Measurements from ENCODE around the gene PHC2. TPM values are rescaled to one million over a fixed set of nuclear protein-coding genes. Genes with fewer than 3 reads are reported as not detected.

PHC2 gene
- total RNA-seq, 1 experiment from 2014 or later, result 137 TPM

GRCh38 chr1:33465316-33465715 is 34.4 kb upstream of the PHC2 start:
- POLR2A ChIA-PET, result interaction anchor here (0.5 kb wide), 1 partner anchor 281 kb away, joined by 4 read pairs; no protein-coding TSS in a partner anchor
- CTCF ChIA-PET, result interaction anchor here (0.8 to 11.9 kb wide), 3 partner anchors 9 to 458 kb away, joined by 3 to 152 read pairs (median 3); no protein-coding TSS in a partner anchor
- TF ChIP-seq, protein P1, sequence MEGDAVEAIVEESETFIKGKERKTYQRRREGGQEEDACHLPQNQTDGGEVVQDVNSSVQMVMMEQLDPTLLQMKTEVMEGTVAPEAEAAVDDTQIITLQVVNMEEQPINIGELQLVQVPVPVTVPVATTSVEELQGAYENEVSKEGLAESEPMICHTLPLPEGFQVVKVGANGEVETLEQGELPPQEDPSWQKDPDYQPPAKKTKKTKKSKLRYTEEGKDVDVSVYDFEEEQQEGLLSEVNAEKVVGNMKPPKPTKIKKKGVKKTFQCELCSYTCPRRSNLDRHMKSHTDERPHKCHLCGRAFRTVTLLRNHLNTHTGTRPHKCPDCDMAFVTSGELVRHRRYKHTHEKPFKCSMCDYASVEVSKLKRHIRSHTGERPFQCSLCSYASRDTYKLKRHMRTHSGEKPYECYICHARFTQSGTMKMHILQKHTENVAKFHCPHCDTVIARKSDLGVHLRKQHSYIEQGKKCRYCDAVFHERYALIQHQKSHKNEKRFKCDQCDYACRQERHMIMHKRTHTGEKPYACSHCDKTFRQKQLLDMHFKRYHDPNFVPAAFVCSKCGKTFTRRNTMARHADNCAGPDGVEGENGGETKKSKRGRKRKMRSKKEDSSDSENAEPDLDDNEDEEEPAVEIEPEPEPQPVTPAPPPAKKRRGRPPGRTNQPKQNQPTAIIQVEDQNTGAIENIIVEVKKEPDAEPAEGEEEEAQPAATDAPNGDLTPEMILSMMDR (IDR thresholded peaks at IDR 0.05; ENCODE audit: unreplicated experiment), result no peak

GRCh38 chr1:33464552-33464951 is 33.7 kb upstream of the PHC2 start:
- Mint-ChIP-seq H3K27ac (ENCODE audit: low read depth, unreplicated experiment) (no peak overlapping the region), H3K36me3 (ENCODE audit: insufficient read depth, unreplicated experiment) (no peaks in the 10 kb centered on the region), H3K4me1 (ENCODE audit: insufficient read depth, unreplicated experiment) (peaks cover 6% of the 10 kb centered on the region), H3K9me3 (ENCODE audit: unreplicated experiment) (no peaks in the 10 kb centered on the region), H3K4me3 (ENCODE audit: unreplicated experiment) (no peak overlapping the region), H3K27me3 (ENCODE audit: insufficient read depth, unreplicated experiment) (no peaks in the 10 kb centered on the region)
- CTCF ChIA-PET, result interaction anchor here (0.8 to 11.9 kb wide), 3 partner anchors 9 to 457 kb away, joined by 3 to 152 read pairs (median 3); no protein-coding TSS in a partner anchor
- POLR2A ChIA-PET, result interaction anchor here (0.7 kb wide), 1 partner anchor 28 kb away, joined by 3 read pairs; no protein-coding TSS in a partner anchor
- TF ChIP-seq, protein P1 (IDR thresholded peaks at IDR 0.05; ENCODE audit: unreplicated experiment), result no peak
- DNase-seq (ENCODE audit: unreplicated experiment), result no peak
- BruUV-seq (replicated peaks), result no TSS peak
- intact Hi-C loops (cut with micrococcal nuclease), result no loop called here

More at GRCh38 chr1:33465316-33465715, 34.4 kb upstream of the PHC2 start:
- Mint-ChIP-seq H3K4me1 (ENCODE audit: insufficient read depth, unreplicated experiment) (peaks cover 2% of the 10 kb centered on the region), H3K36me3 (ENCODE audit: insufficient read depth, unreplicated experiment) (no peaks in the 10 kb centered on the region), H3K27ac (ENCODE audit: low read depth, unreplicated experiment) (no peak overlapping the region), H3K27me3 (ENCODE audit: insufficient read depth, unreplicated experiment) (no peaks in the 10 kb centered on the region), H3K9me3 (ENCODE audit: unreplicated experiment) (no peaks in the 10 kb centered on the region), H3K4me3 (ENCODE audit: unreplicated experiment) (no peak overlapping the region)
- no TSS peak for BruUV-seq (replicated peaks)
- intact Hi-C loops (cut with micrococcal nuclease), result no loop called here
- no peak for DNase-seq (ENCODE audit: unreplicated experiment)

DNA sequence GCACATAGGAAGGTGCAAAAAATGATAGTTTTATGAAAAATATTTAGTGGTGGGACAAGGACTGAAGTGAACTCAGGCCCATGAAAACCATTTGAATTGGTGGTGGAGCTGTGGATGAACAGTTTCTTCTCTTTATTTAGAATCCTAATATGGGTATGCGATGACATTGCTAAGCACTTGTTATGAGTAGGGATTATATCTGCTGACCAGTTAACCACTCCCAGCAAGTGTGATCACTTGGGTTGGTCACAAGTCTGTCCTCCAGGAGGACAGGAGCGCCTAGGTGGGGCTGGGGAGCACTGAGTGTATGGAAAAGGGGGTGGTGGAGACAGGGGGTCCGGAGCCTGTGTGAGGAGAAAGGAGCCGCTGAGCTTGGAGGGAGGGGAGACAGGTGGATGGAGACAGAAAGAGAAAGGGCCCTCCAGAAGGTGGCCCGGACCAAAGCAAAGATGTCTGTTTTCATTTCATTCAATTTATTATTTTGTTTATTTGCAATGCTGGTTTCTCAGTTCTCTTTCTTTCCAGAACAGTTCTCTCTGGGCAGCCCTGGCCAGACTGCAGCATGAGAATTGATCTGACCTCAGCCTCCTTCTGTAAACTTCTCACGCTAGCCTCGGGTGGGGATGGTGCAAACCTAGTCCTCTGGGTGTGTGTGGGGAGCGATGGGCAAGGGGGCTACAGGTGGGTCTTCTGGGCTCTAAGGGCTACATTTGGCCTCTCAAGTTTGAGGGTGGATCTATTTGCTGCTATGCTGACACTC is 31.7 kb upstream of the PHC2 start:
- CTCF ChIA-PET, result interaction anchor here (0.6 kb wide), 1 partner anchor 17 kb away, joined by 3 read pairs; no protein-coding TSS in a partner anchor
- POLR2A ChIA-PET, result no interaction called here
- no peak overlapping the region for H3K27ac Mint-ChIP-seq (ENCODE audit: low read depth, unreplicated experiment)

More for the DNA sequence above, 31.7 kb upstream of the PHC2 start:
- no TSS peak for BruUV-seq (replicated peaks)
- TF ChIP-seq, protein P1 (IDR thresholded peaks at IDR 0.05; ENCODE audit: unreplicated experiment), result no peak
- intact Hi-C loops (cut with micrococcal nuclease), result no loop called here
- Mint-ChIP-seq H3K4me3 (ENCODE audit: unreplicated experiment) (no peak overlapping the region), H3K27me3 (ENCODE audit: insufficient read depth, unreplicated experiment) (no peaks in the 10 kb centered on the region), H3K9me3 (ENCODE audit: unreplicated experiment) (no peaks in the 10 kb centered on the region), H3K36me3 (ENCODE audit: insufficient read depth, unreplicated experiment) (no peaks in the 10 kb centered on the region), H3K4me1 (ENCODE audit: insufficient read depth, unreplicated experiment) (peaks cover 21% of the 10 kb centered on the region)
- no peak for DNase-seq (ENCODE audit: unreplicated experiment)
